Lung microvascular endothelial cell (primary cell): ENCODE results near the gene GAA. TPM values are rescaled to one million over a fixed set of nuclear protein-coding genes. Genes with fewer than 3 reads are reported as not detected.
A peak's percentile ranks its signal among the peaks of the same experiment; 100 is the strongest.

ENCODE experiments used
- DNase-seq, 2 donors: peaks; one replicate each; pipeline versions ENCODE4 v3.0.0 to v3.0.0-alpha.2; 2010; ENCODE audit warnings: low read depth in 2 of 2
- total RNA-seq: library from RNA; depleted of rRNA; stranded (reverse); fragments of >200 nt; gene quantifications from 2 replicates; pipeline ENCODE4 v1.2.1, GENCODE V29; 2014

The GAA gene
- total RNA-seq, 1 donor from 2014 or later: 31.3 TPM

DNA sequence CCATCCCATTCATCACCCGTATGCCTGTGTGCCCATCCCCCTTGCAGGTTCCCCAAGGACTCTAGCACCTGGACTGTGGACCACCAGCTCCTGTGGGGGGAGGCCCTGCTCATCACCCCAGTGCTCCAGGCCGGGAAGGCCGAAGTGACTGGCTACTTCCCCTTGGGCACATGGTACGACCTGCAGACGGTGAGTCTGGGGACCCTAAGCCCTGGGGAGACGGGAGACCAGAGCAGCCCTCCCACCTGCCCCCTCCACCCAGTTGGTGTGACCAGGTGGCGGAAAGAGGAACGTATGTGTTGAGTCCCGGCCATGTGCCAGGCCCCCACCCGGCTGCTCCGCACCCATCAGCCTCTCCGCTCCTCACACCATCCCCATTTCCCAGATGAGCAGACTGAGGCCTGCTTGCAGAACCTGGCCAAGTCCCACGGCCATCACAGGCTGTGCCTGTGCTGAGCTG, 15.6 kb downstream of the GAA start:
- DNase-seq: no peak

DNA sequence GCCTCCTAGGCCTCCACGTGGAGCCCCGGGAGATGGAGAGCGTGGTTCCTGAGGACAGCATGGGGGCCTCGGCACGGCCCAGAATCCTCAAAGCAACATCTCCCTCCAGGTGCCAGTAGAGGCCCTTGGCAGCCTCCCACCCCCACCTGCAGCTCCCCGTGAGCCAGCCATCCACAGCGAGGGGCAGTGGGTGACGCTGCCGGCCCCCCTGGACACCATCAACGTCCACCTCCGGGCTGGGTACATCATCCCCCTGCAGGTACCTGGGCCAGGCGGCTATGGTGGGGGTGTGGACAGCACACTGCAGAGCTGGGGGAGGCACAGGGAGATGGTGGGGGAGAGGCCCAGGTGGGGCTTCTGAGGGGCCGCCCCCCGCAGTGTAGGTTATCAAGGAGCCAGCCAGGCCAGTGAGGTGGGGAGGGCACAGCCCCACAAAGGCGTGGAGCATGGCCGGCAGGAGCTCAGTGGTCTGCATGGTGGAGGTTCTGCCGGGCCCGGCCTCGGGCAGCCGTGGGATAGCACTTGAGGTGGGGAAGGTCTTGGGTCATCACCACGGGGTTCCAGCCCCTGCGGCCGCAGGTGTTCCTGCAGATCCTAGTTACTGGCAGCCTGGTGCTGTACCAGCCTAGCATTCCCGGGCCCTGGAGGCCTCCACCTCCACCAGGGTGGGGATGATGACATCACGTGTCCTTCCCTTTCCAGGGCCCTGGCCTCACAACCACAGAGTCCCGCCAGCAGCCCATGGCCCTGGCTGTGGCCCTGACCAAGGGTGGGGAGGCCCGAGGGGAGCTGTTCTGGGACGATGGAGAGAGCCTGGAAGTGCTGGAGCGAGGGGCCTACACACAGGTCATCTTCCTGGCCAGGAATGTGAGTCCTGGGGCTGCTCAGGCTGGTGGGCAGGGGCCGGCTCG, 16.4 kb downstream of the GAA start:
- DNase-seq: no peak

DNA sequence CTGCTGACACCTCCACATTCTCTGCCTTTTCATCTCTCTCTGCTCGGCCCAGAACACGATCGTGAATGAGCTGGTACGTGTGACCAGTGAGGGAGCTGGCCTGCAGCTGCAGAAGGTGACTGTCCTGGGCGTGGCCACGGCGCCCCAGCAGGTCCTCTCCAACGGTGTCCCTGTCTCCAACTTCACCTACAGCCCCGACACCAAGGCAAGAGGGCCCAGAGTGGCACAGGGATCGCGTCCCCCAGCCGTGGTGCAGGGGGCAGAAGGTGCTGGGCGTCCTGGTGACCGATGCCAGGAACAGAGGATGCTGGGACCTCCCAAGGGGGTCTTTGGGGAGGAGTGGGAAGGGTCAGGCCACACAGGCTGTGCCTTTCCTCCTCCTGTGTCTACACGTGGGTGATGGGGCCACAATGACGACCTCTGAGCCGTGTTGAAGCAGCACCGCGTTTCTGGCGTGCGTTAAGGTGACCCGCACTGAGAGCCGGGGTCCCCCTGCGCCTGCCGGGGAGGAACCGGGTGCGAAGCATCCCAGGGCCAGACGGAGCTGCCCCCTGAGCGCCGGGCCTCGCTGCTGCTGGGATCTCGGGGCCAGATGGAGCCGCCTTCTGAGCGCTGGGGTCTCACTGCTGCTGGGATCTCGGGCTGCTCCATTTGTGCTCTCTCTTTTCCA, 17.4 kb downstream of the GAA start:
- DNase-seq: no peak

DNA sequence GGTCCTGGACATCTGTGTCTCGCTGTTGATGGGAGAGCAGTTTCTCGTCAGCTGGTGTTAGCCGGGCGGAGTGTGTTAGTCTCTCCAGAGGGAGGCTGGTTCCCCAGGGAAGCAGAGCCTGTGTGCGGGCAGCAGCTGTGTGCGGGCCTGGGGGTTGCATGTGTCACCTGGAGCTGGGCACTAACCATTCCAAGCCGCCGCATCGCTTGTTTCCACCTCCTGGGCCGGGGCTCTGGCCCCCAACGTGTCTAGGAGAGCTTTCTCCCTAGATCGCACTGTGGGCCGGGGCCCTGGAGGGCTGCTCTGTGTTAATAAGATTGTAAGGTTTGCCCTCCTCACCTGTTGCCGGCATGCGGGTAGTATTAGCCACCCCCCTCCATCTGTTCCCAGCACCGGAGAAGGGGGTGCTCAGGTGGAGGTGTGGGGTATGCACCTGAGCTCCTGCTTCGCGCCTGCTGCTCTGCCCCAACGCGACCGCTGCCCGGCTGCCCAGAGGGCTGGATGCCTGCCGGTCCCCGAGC, 17.9 kb downstream of the GAA start:
- DNase-seq: no peak

DNA sequence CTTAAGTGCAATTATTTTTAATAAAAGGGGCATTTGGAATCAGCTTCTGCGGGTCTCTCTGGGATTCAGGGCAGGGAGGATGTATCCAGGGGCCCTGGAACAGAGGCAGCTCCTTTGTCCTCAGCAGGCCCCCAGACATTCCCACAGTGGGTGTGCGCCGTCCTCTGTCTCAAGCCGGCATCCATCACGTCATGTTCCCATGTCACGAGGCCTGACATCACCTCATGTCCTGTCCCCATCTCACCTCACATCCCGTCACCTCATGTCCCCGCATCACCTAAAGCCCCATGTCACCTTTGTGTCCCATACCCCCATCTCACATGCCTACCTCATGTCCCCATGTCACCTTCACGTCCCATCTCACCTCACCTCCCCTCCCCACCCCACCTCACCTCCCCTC, 18.5 kb downstream of the GAA start:
- DNase-seq: no peak

DNA sequence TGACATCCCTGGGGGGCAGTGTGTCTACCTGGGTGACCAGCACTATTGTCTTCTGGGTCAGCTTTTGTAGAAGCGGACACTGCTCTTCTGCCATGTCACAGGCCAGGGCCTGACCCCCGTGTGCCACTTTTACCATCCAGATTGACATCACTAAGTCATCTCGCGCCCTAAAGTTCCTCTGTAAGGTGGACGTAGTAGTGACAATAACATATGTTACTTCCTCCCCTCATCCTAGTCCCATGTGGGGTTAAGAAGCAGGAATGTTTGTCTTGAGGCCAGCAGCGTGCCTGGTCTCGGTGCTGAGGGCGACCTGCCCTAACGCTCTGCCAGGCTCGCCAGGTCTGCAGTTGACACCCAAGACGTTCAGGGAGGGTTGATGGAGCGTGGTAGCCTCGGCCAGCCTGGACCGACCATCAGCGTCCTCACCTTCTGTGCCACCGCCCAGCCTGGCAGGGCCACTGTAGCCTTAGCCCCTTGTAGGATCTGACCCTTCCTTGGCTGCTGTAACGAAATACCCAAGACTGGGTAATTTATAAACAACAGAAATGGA, 20.7 kb downstream of the GAA start:
- no peak for DNase-seq

DNA sequence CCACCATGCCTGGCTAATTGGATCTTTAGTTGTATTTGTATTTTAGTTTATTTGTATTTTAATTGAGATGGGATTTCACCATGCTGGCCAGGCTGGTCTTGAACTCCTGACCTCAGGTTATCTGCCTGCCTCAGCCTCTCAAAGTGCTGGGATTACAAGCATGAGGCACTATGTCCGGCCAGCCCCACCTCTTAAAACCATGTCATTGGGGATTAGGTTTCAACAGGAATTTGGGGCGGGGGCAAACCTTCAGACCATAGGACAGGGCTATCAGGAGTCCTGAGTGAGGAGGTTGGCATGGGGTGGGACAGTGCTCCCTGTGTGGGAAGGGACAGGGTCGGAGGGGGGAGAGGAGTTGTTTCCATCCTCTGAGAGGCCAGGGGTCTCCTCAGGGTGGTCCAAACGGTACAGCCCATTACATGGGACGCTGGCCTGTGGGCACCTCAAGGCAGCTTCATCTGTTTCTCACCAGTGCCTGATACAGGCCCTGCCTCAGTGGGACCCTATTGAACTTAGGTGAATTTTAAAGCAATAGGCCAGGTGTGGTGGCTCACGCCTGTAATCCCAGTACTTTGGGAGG, 21.6 kb downstream of the GAA start:
- DNase-seq: no peak

DNA sequence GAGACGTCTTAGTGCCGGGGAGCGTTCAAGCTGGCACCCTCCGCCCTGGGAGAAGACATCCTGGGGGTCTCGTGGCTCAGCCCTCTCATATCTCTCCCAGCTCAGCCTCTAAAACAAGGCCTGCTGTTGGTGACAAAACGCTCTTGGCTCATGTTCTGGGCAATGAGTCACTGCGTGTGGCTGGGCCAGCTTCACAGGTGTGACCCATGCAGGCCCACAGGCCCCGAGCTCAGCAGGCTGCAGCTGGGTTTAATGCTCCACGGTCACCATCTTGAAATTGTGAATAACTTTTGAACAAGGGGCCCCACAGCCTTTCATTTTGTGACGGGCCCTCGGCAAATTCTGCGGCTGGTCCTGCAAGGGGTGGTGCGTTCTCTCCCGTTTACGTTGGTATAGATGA, 22.4 kb downstream of the GAA start:
- DNase-seq: peak in 1 of 2 donors; percentile 62

DNA sequence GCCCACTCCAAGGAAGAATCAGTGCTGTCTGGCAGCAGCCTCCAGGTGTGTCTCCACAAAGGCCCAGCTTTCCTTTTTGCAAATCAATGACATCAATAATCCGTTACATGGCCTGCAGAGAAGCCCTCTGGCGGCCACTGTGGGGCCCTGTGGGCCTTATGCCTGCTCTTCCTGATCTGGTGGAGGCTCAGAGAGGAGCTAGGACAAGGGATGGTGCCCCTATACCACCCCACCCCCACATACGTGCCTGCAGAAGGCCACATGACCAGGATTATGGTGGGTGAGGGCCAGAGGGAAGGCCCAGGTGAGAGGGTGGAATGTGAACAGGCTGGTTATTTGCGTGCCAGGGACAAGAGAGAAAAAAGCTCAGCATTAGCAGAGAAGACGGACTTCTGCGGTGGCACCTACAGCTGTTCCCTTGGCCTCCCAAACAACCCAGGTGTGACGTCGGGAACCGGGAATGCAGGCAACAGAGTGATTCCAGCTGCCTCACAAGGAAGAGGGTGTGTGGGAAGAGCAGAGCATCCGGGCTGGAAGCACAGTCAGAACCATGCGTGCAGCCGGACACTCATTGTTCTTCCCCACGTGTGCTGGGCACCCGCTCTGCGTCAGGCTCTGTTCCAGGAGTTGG, 23.1 kb downstream of the GAA start:
- peak; percentile 68 to 72 for DNase-seq

DNA sequence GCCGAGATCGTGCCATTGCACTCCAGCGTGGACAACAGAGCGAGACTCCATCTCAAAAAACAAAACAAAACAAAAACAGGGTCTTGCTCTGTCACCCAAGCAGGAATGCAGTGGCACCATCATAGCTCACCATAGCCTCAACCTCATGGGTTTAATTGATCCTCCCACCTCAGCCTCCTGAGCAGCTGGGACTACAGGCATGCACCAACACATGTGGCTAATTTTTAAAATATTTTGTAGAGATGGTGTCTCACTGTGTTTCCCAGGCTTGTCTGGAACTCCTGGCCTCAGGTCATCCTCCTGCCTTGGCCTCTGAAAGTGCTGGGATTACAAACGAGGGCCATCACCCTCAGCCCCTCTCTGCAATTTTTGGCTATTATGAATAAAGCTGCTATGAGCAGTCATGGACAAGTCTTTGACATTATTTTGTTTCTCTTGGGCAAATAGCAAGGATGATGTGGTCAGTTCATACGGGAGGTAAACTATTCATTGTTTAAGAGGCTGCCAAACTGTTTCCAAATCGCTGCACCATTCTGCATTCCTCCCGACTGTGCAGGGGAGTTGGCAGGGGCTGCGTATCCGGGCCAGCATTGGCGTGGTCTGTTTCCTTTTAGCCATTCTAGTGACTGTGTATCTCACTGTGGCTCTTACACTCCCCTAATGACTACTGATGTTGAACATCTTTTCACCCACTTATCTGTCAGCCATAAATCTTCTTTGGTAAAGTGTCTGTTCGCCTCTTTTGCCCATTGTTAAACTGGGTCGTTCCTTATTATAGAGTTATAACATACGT, 24.5 kb downstream of the GAA start:
- DNase-seq: peak in 1 of 2 donors; percentile 84

DNA sequence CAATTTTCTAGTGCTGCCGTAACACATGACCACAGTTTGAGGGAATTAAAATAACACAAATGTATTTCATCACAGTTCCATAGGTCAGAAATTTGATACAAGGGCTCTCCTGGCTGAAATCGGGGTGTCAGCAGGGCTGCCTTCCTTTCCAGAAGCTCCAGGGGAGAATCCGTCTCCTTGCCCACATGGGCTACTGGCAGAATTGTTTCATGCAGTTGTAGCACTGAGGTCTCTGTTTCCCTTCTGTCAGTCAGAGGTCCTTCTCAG, 25.0 kb downstream of the GAA start:
- no peak for DNase-seq

DNA sequence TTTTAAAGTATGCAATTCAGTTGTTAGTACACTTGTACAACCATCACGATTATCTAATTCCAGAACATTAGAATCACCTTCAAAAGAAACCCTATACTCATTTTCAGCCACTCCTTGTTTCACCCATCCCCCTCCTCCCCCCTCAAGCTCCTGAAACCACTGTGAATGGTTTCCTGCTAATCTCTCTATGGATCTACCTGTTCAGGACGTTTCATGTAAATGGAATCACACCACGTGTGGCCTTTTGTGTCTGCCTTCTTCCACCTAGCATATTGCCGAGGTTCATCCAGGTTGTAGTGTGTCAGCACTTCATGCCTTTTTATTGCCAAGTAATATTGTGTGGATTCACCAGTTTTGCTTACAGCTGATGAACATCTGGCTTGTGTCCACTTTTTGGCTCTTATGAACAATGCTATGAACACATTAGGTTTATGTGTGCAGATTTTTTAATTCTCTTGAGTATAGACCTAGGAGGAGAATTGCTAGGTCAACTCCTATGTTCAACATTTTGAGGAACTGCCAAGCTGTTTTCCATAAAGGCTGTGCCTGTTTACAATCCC, 27.7 kb downstream of the GAA start:
- DNase-seq: peak in 1 of 2 donors; percentile 30

DNA sequence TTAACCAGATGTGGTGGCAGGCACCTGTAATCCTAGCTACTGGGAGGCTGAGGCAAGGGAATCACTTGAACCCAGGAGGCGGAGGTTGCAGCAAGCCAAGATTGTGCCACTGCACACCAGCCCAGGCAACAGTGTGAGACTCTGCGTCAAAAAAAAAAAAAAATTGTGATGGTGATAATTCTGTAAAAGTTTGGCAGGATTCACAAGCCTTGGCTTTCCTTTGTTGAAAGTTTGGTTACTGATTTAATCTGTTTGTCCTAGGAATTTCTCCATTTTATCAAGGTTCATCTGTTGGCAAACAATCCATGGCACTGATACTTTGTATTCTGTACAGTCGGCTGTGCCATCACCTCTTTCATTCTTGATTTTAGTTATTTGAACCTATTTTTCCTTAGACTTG, 29.6 kb downstream of the GAA start:
- DNase-seq: no peak

DNA sequence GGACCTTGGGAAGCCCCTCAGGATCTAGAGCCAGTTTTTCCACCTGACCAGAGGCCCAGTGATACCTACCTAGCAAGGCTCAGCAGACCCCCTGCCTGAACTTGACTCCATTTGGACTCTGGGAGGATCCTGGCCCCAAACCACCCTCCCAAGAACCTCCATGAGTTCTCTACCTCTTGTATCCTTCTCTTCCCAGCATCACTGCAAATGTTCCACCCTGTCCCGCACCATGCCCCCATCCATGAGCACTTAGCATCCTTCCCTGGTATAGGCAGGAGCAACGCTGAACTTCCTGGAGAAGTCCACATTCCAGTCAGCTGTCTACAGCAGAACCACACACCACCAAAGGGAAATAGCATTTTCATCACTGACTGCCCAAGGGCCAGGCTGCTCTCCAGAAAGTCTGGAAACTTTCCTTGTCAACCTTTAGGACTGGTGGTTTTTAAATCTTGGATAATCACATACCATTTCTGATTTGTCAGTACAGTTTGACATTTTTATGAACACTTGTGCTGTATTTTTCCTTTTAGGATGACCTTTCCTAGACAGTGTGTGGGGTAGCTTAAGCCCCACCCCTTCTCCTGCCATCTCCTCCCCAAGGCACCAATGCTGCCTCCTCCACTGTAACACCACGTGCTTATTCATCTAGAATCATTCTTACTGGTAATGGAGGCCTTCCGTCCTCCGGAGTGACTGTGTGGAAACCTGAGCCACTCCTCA, 31.7 kb downstream of the GAA start:
- DNase-seq: no peak

DNA sequence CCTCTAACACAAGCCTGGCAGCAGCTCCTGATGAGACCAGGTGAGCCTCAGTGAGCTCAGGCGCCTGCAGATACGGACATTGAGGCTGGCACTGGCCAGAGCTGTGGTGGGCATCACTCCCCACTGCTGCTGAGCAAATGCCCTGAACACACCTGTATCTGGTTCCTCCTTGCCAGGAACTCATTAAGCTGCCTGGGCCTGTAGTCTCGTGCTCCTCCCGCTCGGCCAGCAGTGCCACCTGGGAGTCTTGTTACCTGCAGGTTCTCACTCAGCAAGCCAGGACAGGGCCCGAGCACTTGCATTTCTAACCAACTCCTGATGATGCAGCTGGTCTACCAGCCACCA, 32.2 kb downstream of the GAA start:
- DNase-seq: no peak

DNA sequence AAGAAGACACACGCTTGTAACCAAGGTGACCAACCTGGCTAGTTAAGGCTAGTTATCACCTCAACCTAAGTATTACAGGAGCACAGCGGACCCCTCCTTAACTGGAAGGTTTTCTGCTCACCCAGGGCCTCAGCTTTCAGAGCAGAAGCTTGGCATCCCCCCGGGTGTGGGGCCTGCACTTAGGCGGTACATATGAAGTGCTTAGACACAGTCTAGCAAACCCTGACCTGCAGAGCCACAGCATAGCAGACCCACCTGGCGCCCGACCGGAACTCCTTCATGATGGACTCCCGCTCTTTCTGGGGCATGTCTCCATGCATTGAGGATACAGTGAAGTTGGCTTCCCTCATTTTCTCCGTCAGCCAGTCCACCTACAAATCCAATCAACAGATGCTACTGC, 35.8 kb downstream of the GAA start:
- DNase-seq: no peak

DNA sequence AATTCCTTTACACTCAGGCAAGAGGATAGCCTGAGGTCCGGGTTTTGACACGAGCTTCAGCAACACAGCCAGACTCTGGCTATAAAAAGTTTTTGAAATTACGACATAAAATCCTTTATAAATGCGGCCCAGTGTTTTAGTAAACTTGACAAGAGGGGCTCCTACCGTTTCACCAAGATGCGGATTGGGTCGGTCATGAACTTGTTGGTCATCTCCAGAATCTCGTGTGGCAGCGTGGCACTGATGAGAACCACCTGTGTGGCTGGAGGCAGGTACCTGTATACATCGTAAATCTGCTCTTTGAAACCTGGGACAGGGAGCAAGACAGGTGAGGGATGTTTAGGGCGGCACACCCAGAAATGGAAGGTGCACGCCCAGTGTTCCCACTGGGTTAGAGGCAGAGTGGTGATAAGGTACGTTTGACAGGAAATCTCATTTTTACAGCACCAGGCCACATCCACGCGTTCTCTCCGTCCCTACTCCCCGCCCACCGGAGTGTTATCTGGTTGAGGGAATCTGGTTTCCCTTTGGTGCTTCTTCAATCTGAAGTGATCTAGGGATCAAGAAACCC, 37.6 kb downstream of the GAA start:
- no peak for DNase-seq

DNA sequence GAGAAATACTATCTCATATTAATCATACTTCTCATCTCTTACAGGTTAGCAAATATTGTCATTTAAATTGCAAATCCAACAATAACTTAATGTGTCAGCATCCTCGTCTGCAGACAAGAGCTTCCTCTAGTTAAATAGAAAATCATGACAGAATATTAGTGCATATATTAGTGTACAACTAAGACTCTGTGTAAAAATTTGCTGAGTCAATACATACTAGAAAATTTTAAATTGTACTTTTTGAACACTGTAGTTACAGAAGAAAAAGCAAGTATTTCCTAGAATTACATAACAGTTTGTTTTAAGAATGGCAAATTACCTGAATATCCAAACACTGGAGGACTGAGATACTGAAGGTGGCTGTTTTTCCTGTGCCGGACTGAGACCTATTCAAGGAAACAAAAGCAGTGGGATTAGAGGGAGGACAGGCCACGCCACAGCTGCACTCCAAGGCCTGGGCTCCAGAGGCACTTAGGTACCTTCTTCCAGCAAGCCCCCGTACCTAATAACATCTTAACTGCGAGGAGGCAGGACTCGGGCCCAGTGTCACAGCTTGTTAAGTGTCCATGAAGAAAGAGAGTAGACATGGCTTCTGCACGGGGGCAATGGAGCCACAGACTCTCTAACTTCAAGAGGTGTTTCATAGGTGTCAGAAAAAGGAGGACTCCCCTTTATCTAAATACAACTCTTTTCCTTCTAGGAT, 40.2 kb downstream of the GAA start:
- DNase-seq: no peak

DNA sequence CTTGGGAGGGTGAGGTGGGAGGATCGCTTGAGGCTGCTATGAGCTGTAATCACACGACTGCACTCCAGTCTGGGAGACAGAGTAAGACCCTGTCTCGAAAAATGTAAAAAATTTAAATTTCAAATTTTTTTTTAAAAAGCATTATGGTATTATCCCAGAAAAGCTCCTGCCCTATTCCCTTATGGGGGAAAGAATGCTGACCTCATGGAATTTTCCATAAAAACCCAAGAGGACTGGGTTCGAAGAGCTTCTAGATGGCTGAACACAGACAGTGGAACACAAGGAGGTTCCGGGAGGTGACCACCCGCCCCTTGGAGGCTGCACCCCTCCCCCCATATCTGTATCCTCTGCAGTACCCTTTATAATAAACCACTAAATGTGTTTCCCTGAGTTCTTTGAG, 41.5 kb downstream of the GAA start:
- no peak for DNase-seq
